ENCODE measurements around the gene MAP3K3.
A peak's percentile ranks its signal among the peaks of the same experiment; 100 is the strongest.

The MAP3K3 gene

GRCh38 chr17:63634163-63634562 is 11.9 kb downstream of the MAP3K3 start:
- Histone ChIP-seq H3K9ac (ENCODE audit: low read length) (no peak overlapping the region), H3K14ac (ENCODE audit: low read length in 2 of 2) (no peak overlapping the region), H2BK5ac (ENCODE audit: low read depth, low read length, poor library complexity, severe bottlenecking) (no peak overlapping the region), H2BK120ac (ENCODE audit: low read depth, low read length) (no peak overlapping the region), H2BK12ac (ENCODE audit: low read length in 2 of 2) (no peak overlapping the region), H3K4ac (ENCODE audit: low read depth in 1 of 2, low read length in 2 of 2) (no peak overlapping the region), H2AK5ac (ENCODE audit: low read length, severe bottlenecking) (no peak overlapping the region), H3K18ac (ENCODE audit: low read depth in 1 of 2, low read length in 2 of 2) (peak overlapping the region; percentile 41 to 72), H3K4me1 (ENCODE audit: control insufficient read depth, insufficient read depth, low read depth, low read length) (peaks cover 2% of the 10 kb centered on the region), H3K23ac (ENCODE audit: low read length in 2 of 2) (no peak overlapping the region), H3K36me3 (ENCODE audit: control insufficient read depth in 1 of 2, insufficient read depth in 2 of 2, low read depth in 1 of 2, low read length in 2 of 2) (peaks cover 7 to 68% of the 10 kb centered on the region in 2 experiments), H3K79me1 (replicated peaks; ENCODE audit: low read length, poor library complexity, severe bottlenecking) (peaks cover 13% of the 10 kb centered on the region), H3K4me2 (ENCODE audit: low read length, poor library complexity, severe bottlenecking) (no peak overlapping the region), H3K27ac (ENCODE audit: low read length, poor library complexity, severe bottlenecking) (no peak overlapping the region), H4K8ac (ENCODE audit: low read length) (peak overlapping the region; percentile 77), H4K91ac (ENCODE audit: low read length) (no peak overlapping the region), H2BK15ac (ENCODE audit: low read depth, poor library complexity, severe bottlenecking) (no peak overlapping the region), H3K9me3 (ENCODE audit: control insufficient read depth, low read length) (no peaks in the 10 kb centered on the region), H3K27me3 (ENCODE audit: control insufficient read depth in 1 of 2, insufficient read depth in 1 of 2, low read length in 2 of 2) (no peaks in the 10 kb centered on the region), H2AFZ (ENCODE audit: low read depth, low read length) (no peak overlapping the region), H3K4me3 (ENCODE audit: insufficient read depth in 1 of 2, low read depth in 1 of 2, low read length in 2 of 2) (no peak overlapping the region)
- WGBS, result 41% methylated on average over 4 of the region's 4 CpGs
- DNase-seq, result peak; percentile 63

- Histone ChIP-seq H2BK120ac (ENCODE audit: low read depth, low read length) (no peak overlapping the region), H2BK5ac (ENCODE audit: low read depth, low read length, poor library complexity, severe bottlenecking) (no peak overlapping the region), H2AFZ (ENCODE audit: low read depth, low read length) (no peak overlapping the region), H3K79me1 (replicated peaks; ENCODE audit: low read length, poor library complexity, severe bottlenecking) (peaks cover 13% of the 10 kb centered on the region), H3K23ac (ENCODE audit: low read length in 2 of 2) (no peak overlapping the region), H3K4ac (ENCODE audit: low read depth in 1 of 2, low read length in 2 of 2) (no peak overlapping the region), H2AK5ac (ENCODE audit: low read length, severe bottlenecking) (no peak overlapping the region), H3K4me2 (ENCODE audit: low read length, poor library complexity, severe bottlenecking) (no peak overlapping the region), H3K36me3 (ENCODE audit: control insufficient read depth in 1 of 2, insufficient read depth in 2 of 2, low read depth in 1 of 2, low read length in 2 of 2) (peaks cover 7 to 70% of the 10 kb centered on the region in 2 experiments), H3K27ac (ENCODE audit: low read length, poor library complexity, severe bottlenecking) (no peak overlapping the region), H2BK15ac (ENCODE audit: low read depth, poor library complexity, severe bottlenecking) (no peak overlapping the region), H4K91ac (ENCODE audit: low read length) (no peak overlapping the region), H4K8ac (ENCODE audit: low read length) (no peak overlapping the region), H3K9ac (ENCODE audit: low read length) (no peak overlapping the region), H2BK12ac (ENCODE audit: low read length in 2 of 2) (no peak overlapping the region), H3K18ac (ENCODE audit: low read depth in 1 of 2, low read length in 2 of 2) (no peak overlapping the region), H3K4me3 (ENCODE audit: insufficient read depth in 1 of 2, low read depth in 1 of 2, low read length in 2 of 2) (no peak overlapping the region), H3K9me3 (ENCODE audit: control insufficient read depth, low read length) (no peaks in the 10 kb centered on the region), H3K4me1 (ENCODE audit: control insufficient read depth, insufficient read depth, low read depth, low read length) (peaks cover 2% of the 10 kb centered on the region), H3K27me3 (ENCODE audit: control insufficient read depth in 1 of 2, insufficient read depth in 1 of 2, low read length in 2 of 2) (no peaks in the 10 kb centered on the region), H3K14ac (ENCODE audit: low read length in 2 of 2) (no peak overlapping the region)
- DNase-seq, result no peak
- 100% methylated on average over 1 of the region's 1 CpG for WGBS
Measured at GRCh38 chr17:63634816-63635215, 12.6 kb downstream of the MAP3K3 start.

- Histone ChIP-seq H4K8ac (ENCODE audit: low read length) (no peak overlapping the region), H3K18ac (ENCODE audit: low read depth in 1 of 2, low read length in 2 of 2) (no peak overlapping the region), H4K91ac (ENCODE audit: low read length) (no peak overlapping the region), H2BK15ac (ENCODE audit: low read depth, poor library complexity, severe bottlenecking) (no peak overlapping the region), H3K4me3 (ENCODE audit: insufficient read depth in 1 of 2, low read depth in 1 of 2, low read length in 2 of 2) (no peak overlapping the region), H3K79me1 (replicated peaks; ENCODE audit: low read length, poor library complexity, severe bottlenecking) (peaks cover 11% of the 10 kb centered on the region), H2BK120ac (ENCODE audit: low read depth, low read length) (no peak overlapping the region), H3K27me3 (ENCODE audit: control insufficient read depth in 1 of 2, insufficient read depth in 1 of 2, low read length in 2 of 2) (no peaks in the 10 kb centered on the region), H3K23ac (ENCODE audit: low read length in 2 of 2) (no peak overlapping the region), H3K36me3 (ENCODE audit: control insufficient read depth in 1 of 2, insufficient read depth in 2 of 2, low read depth in 1 of 2, low read length in 2 of 2) (peaks cover 7 to 70% of the 10 kb centered on the region in 2 experiments), H2BK12ac (ENCODE audit: low read length in 2 of 2) (no peak overlapping the region), H2AK5ac (ENCODE audit: low read length, severe bottlenecking) (no peak overlapping the region), H3K14ac (ENCODE audit: low read length in 2 of 2) (no peak overlapping the region), H3K9me3 (ENCODE audit: control insufficient read depth, low read length) (no peaks in the 10 kb centered on the region), H2AFZ (ENCODE audit: low read depth, low read length) (no peak overlapping the region), H2BK5ac (ENCODE audit: low read depth, low read length, poor library complexity, severe bottlenecking) (no peak overlapping the region), H3K27ac (ENCODE audit: low read length, poor library complexity, severe bottlenecking) (no peak overlapping the region), H3K4ac (ENCODE audit: low read depth in 1 of 2, low read length in 2 of 2) (no peak overlapping the region), H3K9ac (ENCODE audit: low read length) (no peak overlapping the region), H3K4me2 (ENCODE audit: low read length, poor library complexity, severe bottlenecking) (no peak overlapping the region), H3K4me1 (ENCODE audit: control insufficient read depth, insufficient read depth, low read depth, low read length) (peaks cover 2% of the 10 kb centered on the region)
- DNase-seq, result no peak
- WGBS, result no CpG with 5 or more reads among the region's 2 CpGs
Measured at GRCh38 chr17:63635290-63635689, 13.1 kb downstream of the MAP3K3 start.

GRCh38 chr17:63635787-63636186 is 13.6 kb downstream of the MAP3K3 start:
- H2BK5ac ChIP-seq (ENCODE audit: low read depth, low read length, poor library complexity, severe bottlenecking), result no peak overlapping the region
- no peak overlapping the region for H3K4ac ChIP-seq (ENCODE audit: low read depth in 1 of 2, low read length in 2 of 2)
- peaks cover 7 to 75% of the 10 kb centered on the region in 2 experiments for H3K36me3 ChIP-seq (ENCODE audit: control insufficient read depth in 1 of 2, insufficient read depth in 2 of 2, low read depth in 1 of 2, low read length in 2 of 2)
- H3K79me1 ChIP-seq (replicated peaks; ENCODE audit: low read length, poor library complexity, severe bottlenecking), result peaks cover 10% of the 10 kb centered on the region
- H2BK120ac ChIP-seq (ENCODE audit: low read depth, low read length), result no peak overlapping the region
- no peak overlapping the region for H2BK12ac ChIP-seq (ENCODE audit: low read length in 2 of 2)
- H2AK5ac ChIP-seq (ENCODE audit: low read length, severe bottlenecking), result no peak overlapping the region
- no peak overlapping the region for H3K4me2 ChIP-seq (ENCODE audit: low read length, poor library complexity, severe bottlenecking)
- no peaks in the 10 kb centered on the region for H3K9me3 ChIP-seq (ENCODE audit: control insufficient read depth, low read length)
- H2BK15ac ChIP-seq (ENCODE audit: low read depth, poor library complexity, severe bottlenecking), result no peak overlapping the region
- no peak overlapping the region for H3K23ac ChIP-seq (ENCODE audit: low read length in 2 of 2)
- H4K91ac ChIP-seq (ENCODE audit: low read length), result no peak overlapping the region
- no peak overlapping the region for H4K8ac ChIP-seq (ENCODE audit: low read length)
- no peak for DNase-seq
- no peak overlapping the region for H2AFZ ChIP-seq (ENCODE audit: low read depth, low read length)
- H3K14ac ChIP-seq (ENCODE audit: low read length in 2 of 2), result no peak overlapping the region
- H3K27ac ChIP-seq (ENCODE audit: low read length, poor library complexity, severe bottlenecking), result no peak overlapping the region
- H3K4me3 ChIP-seq (ENCODE audit: insufficient read depth in 1 of 2, low read depth in 1 of 2, low read length in 2 of 2), result no peak overlapping the region
- H3K9ac ChIP-seq (ENCODE audit: low read length), result no peak overlapping the region
- WGBS, result 100% methylated on average over 2 of the region's 2 CpGs
- H3K4me1 ChIP-seq (ENCODE audit: control insufficient read depth, insufficient read depth, low read depth, low read length), result peaks cover 2% of the 10 kb centered on the region
- no peaks in the 10 kb centered on the region for H3K27me3 ChIP-seq (ENCODE audit: control insufficient read depth in 1 of 2, insufficient read depth in 1 of 2, low read length in 2 of 2)
- H3K18ac ChIP-seq (ENCODE audit: low read depth in 1 of 2, low read length in 2 of 2), result no peak overlapping the region

All from mesenchymal stem cell (in vitro differentiated cells and primary cell).